NT2/D1 (cell line): ENCODE data around the gene WDFY4.

Experiments used
- DNase-seq: peaks from one replicate; pipeline ENCODE4 v3.0.0-alpha.2; 2011; ENCODE audit warnings: low read depth, low spot score
- H3K27me3 ChIP-seq: 2 replicates; pipeline ENCODE4 v1.6.0; 2011; ENCODE audit warnings: mild to moderate bottlenecking; ENCODE audit not compliant: insufficient read length, insufficient read depth
- H3K36me3 ChIP-seq: 2 replicates; pipeline ENCODE4 v1.6.1; 2011; ENCODE audit warnings: mild to moderate bottlenecking, low read length, mixed read lengths; ENCODE audit not compliant: insufficient read depth, insufficient read length
- H3K4me1 ChIP-seq: 2 replicates; pipeline ENCODE4 v1.5.1; 2011; ENCODE audit not compliant: insufficient read depth, insufficient read length
- H3K4me3 ChIP-seq: 2 replicates; pipeline ENCODE4 v1.5.1; 2011; ENCODE audit warnings: low read depth; ENCODE audit not compliant: insufficient read length
- H3K9ac ChIP-seq: 2 replicates; pipeline ENCODE4 v1.6.0; 2011; ENCODE audit warnings: low read depth; ENCODE audit not compliant: insufficient read length
- H3K9me3 ChIP-seq: 2 replicates; pipeline ENCODE4 v1.5.1; 2011; ENCODE audit warnings: mild to moderate bottlenecking, low read length; ENCODE audit not compliant: insufficient read depth
- SUZ12 ChIP-seq: IDR thresholded peaks from 2 replicates; pipeline ENCODE4 v1.6.1; 2011; ENCODE audit not compliant: insufficient read length, insufficient read depth; ENCODE audit errors: extremely low read depth
- YY1 ChIP-seq: IDR thresholded peaks from 2 replicates; pipeline ENCODE4 v1.6.1; 2011; ENCODE audit not compliant: insufficient read length, insufficient read depth
- ZNF274 ChIP-seq: IDR thresholded peaks from 2 replicates; pipeline ENCODE4 v1.6.1; 2011; ENCODE audit warnings: mild to moderate bottlenecking, low read depth, low read length

WDFY4 gene

GRCh38 chr10:48957361-48958151 is 272.9 kb downstream of the WDFY4 start:
- H3K9ac ChIP-seq = no peak overlapping the region

GRCh38 chr10:48958598-48959190 is 274.0 kb downstream of the WDFY4 start:
- TF ChIP-seq YY1 (no peak), ZNF274 (no peak), SUZ12 (no peak)
- no peak overlapping the region for H3K4me3 ChIP-seq
- H3K27me3 ChIP-seq = no peaks in the 10 kb centered on the region

More at GRCh38 chr10:48957361-48958151, 272.9 kb downstream of the WDFY4 start:
- H3K27me3 ChIP-seq = no peaks in the 10 kb centered on the region
- H3K4me1 ChIP-seq = no peaks in the 10 kb centered on the region
- H3K9me3 ChIP-seq = no peaks in the 10 kb centered on the region
- DNase-seq = no peak
- H3K36me3 ChIP-seq = no peaks in the 10 kb centered on the region
- H3K4me3 ChIP-seq = no peak overlapping the region
- TF ChIP-seq ZNF274 (no peak), SUZ12 (no peak), YY1 (no peak)

GRCh38 chr10:48964038-48964437 is 279.4 kb downstream of the WDFY4 start:
- Histone ChIP-seq H3K4me3 (no peak overlapping the region), H3K4me1 (no peaks in the 10 kb centered on the region), H3K36me3 (no peaks in the 10 kb centered on the region), H3K27me3 (no peaks in the 10 kb centered on the region), H3K9me3 (no peaks in the 10 kb centered on the region), H3K9ac (no peak overlapping the region)
- no peak for DNase-seq
- no peak for TF ChIP-seq SUZ12
- no peak for TF ChIP-seq ZNF274
- no peak for TF ChIP-seq YY1

More at GRCh38 chr10:48958598-48959190, 274.0 kb downstream of the WDFY4 start:
- Histone ChIP-seq H3K36me3 (no peaks in the 10 kb centered on the region), H3K9ac (no peak overlapping the region), H3K4me1 (no peaks in the 10 kb centered on the region), H3K9me3 (no peaks in the 10 kb centered on the region)
- DNase-seq = no peak

- no peak for DNase-seq
- no peaks in the 10 kb centered on the region for H3K36me3 ChIP-seq
Measured at GRCh38 chr10:48965460-48965859, 280.8 kb downstream of the WDFY4 start.

GRCh38 chr10:48968036-48968435 is 283.4 kb downstream of the WDFY4 start:
- H3K27me3 ChIP-seq = no peaks in the 10 kb centered on the region
- no peak for DNase-seq
- TF ChIP-seq YY1 = no peak
- TF ChIP-seq ZNF274 = no peak
- no peak for TF ChIP-seq SUZ12
- no peaks in the 10 kb centered on the region for H3K9me3 ChIP-seq
- no peaks in the 10 kb centered on the region for H3K36me3 ChIP-seq
- H3K4me3 ChIP-seq = no peak overlapping the region
- H3K9ac ChIP-seq = no peak overlapping the region
- H3K4me1 ChIP-seq = no peaks in the 10 kb centered on the region

More at GRCh38 chr10:48965460-48965859, 280.8 kb downstream of the WDFY4 start:
- no peaks in the 10 kb centered on the region for H3K4me1 ChIP-seq
- no peak for TF ChIP-seq SUZ12
- no peak for TF ChIP-seq ZNF274
- no peak for TF ChIP-seq YY1
- no peaks in the 10 kb centered on the region for H3K27me3 ChIP-seq
- H3K9ac ChIP-seq = no peak overlapping the region
- H3K9me3 ChIP-seq = no peaks in the 10 kb centered on the region
- no peak overlapping the region for H3K4me3 ChIP-seq

- no peaks in the 10 kb centered on the region for H3K4me1 ChIP-seq
- DNase-seq = no peak
- no peaks in the 10 kb centered on the region for H3K36me3 ChIP-seq
- H3K4me3 ChIP-seq = no peak overlapping the region
- H3K9me3 ChIP-seq = no peaks in the 10 kb centered on the region
- H3K9ac ChIP-seq = no peak overlapping the region
- H3K27me3 ChIP-seq = no peaks in the 10 kb centered on the region
- no peak for TF ChIP-seq SUZ12
- TF ChIP-seq ZNF274 = no peak
- no peak for TF ChIP-seq YY1
Measured at GRCh38 chr10:48970046-48970445, 285.4 kb downstream of the WDFY4 start.

- Histone ChIP-seq H3K9ac (no peak overlapping the region), H3K4me1 (no peaks in the 10 kb centered on the region), H3K9me3 (no peaks in the 10 kb centered on the region), H3K4me3 (no peak overlapping the region), H3K36me3 (no peaks in the 10 kb centered on the region), H3K27me3 (no peaks in the 10 kb centered on the region)
- TF ChIP-seq YY1 (no peak), SUZ12 (no peak)
- DNase-seq = no peak
Measured at GRCh38 chr10:48970654-48971053, 286.0 kb downstream of the WDFY4 start.
